ENCODE data around the gene CCDC70.
"Not testable (repeated sequence)": the region's sequence is repeated elsewhere in the genome, so short reads cannot be mapped to it uniquely, and the experiment has no call there.

Gene CCDC70

DNA sequence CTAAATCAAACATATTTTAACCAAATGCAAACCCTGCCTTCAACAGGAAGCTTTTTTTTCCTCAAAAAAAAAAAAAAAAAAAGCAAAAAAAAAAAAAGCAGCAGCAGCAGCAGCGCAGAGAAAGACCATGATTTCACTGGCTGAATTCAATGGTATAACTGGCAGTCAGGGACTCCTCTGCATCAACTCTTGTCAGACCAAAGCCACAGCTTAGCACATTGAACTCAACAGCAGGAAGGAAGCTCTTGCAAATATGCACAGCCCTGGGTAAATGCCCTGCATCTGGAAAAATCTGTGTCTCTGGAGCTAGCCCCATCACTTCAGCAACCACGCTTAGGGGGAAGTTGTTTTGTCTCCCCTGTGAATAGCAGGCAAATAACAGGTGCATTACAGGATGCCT, 40.2 kb upstream of the CCDC70 start:
- DNase-seq (ENCODE audit: low read depth) = peak; percentile 72
- no peak overlapping the region for H3K4me3 ChIP-seq (ENCODE audit: low read depth, low read length)
- TF ChIP-seq MAX (IDR thresholded peaks at IDR 0.05; ENCODE audit: low read depth, low read length) (no peak), POLR2A (IDR thresholded peaks at IDR 0.05; ENCODE audit: extremely low read depth, insufficient read length) (no peak), MYC (IDR thresholded peaks at IDR 0.05; ENCODE audit: low read depth, low read length) (no peak)
- TF ChIP-seq, protein P1, sequence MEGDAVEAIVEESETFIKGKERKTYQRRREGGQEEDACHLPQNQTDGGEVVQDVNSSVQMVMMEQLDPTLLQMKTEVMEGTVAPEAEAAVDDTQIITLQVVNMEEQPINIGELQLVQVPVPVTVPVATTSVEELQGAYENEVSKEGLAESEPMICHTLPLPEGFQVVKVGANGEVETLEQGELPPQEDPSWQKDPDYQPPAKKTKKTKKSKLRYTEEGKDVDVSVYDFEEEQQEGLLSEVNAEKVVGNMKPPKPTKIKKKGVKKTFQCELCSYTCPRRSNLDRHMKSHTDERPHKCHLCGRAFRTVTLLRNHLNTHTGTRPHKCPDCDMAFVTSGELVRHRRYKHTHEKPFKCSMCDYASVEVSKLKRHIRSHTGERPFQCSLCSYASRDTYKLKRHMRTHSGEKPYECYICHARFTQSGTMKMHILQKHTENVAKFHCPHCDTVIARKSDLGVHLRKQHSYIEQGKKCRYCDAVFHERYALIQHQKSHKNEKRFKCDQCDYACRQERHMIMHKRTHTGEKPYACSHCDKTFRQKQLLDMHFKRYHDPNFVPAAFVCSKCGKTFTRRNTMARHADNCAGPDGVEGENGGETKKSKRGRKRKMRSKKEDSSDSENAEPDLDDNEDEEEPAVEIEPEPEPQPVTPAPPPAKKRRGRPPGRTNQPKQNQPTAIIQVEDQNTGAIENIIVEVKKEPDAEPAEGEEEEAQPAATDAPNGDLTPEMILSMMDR (IDR thresholded peaks at IDR 0.05; ENCODE audit: low read depth, low read length) = no peak

DNA sequence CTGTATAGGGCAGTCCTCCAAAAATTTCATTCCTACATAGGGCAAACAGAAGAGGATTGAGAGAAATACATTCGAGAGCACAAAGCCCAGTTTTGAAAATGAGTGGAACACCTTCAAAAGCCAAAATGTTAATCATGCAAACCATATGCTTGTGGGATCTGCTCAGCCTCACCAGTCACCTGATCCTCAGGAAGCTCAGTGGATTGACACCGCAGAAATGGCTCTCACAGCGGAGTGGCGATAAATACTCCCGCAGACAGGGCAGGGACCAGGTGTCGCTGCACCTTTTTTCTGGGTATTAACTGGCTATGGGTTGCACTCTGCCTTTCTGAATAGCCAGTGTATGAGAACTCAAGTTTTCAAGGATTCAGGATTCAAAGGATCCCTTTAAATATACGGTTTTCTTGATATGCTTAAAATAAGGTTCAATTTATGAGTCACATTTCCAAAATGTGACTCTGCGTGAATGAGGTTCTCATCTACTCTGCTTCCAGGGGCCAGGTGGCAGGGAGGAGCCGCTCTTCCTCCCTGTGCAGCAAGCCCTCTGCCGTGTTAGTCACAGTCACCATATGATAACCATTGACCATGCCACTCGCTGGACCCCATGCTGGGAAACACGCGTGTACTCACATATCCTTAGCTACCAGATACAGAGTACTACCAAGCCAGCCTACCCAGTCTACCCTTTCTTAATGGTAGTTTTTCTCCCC, 39.5 kb upstream of the CCDC70 start:
- no peak for DNase-seq (ENCODE audit: low read depth)
- H3K4me3 ChIP-seq (ENCODE audit: low read depth, low read length) = no peak overlapping the region
- TF ChIP-seq MAX (IDR thresholded peaks at IDR 0.05; ENCODE audit: low read depth, low read length) (no peak), POLR2A (IDR thresholded peaks at IDR 0.05; ENCODE audit: extremely low read depth, insufficient read length) (no peak), MYC (IDR thresholded peaks at IDR 0.05; ENCODE audit: low read depth, low read length) (no peak)
- TF ChIP-seq, protein P1 (IDR thresholded peaks at IDR 0.05; ENCODE audit: low read depth, low read length) = no peak

DNA sequence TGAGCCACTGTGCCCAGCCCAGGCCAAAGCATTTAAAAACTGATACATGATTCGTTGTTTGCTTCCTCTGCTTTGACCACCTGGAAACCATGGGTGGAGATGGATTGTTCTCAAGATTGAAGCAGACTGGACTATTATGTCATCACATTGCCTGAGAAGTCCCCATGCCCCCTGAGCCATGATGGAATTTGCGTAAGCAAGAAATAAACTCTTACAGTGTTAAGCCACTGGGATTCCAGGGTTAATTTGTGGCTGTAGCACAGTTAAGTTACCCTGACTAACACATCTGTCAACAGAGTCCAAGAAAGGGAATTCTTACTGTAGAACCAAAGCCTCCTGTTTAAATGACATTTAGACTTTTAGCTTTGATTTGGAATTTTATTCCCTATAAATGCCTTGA, 38.4 kb upstream of the CCDC70 start:
- no peak for DNase-seq (ENCODE audit: low read depth)
- no peak for TF ChIP-seq MYC (IDR thresholded peaks at IDR 0.05; ENCODE audit: low read depth, low read length)
- no peak for TF ChIP-seq MAX (IDR thresholded peaks at IDR 0.05; ENCODE audit: low read depth, low read length)
- no peak overlapping the region for H3K4me3 ChIP-seq (ENCODE audit: low read depth, low read length)

DNA sequence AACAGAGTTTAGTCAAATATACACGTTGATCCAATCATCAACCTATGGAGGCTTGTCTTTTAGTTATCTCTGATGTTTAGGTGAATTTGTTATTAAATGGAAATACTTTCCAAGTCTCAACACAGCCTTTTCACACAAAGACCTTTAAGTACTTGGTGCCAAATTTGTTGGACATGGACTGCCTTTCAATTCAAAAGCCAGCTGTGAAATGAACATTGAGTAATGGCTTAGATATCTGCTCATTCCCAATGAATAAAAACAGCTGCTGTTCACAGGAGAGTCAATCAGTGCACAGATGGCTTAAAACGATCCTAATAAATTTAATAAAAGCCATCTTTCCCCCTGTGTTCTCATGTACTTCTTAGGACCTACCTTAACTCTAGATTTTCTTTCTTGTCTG, 37.9 kb upstream of the CCDC70 start:
- no peak for DNase-seq (ENCODE audit: low read depth)
- TF ChIP-seq POLR2A (IDR thresholded peaks at IDR 0.05; ENCODE audit: extremely low read depth, insufficient read length) (no peak), MAX (IDR thresholded peaks at IDR 0.05; ENCODE audit: low read depth, low read length) (no peak), MYC (IDR thresholded peaks at IDR 0.05; ENCODE audit: low read depth, low read length) (no peak)
- TF ChIP-seq, protein P1 (IDR thresholded peaks at IDR 0.05; ENCODE audit: low read depth, low read length) = no peak
- H3K4me3 ChIP-seq (ENCODE audit: low read depth, low read length) = no peak overlapping the region

DNA sequence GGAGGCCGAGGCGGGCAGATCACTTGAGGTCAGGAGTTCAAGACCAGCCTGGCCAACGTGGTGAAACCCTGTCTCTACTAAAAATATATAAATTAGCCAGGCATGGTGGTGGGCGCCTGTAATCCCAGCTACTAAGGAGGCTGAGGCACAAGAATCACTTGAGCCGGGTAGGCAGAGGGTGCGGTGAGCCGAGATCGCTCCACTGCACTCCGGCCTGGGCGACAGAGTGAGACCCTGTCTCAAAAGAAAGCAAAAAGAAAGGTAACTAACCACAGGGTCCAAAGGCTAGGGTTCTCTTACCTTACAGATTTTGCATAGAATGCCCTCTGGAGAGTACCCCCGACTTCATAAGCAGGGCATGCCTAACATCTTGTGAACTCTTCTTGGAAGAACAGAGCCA, 37.1 kb upstream of the CCDC70 start:
- not testable (repeated sequence) for DNase-seq (ENCODE audit: low read depth); H3K4me3 ChIP-seq (ENCODE audit: low read depth, low read length)

- H3K4me3 ChIP-seq (ENCODE audit: low read depth, low read length) = no peak overlapping the region
- peak; percentile 97 for DNase-seq (ENCODE audit: low read depth)
- TF ChIP-seq POLR2A (IDR thresholded peaks at IDR 0.05; ENCODE audit: extremely low read depth, insufficient read length) = no peak
- peak; percentile 79 for TF ChIP-seq MYC (IDR thresholded peaks at IDR 0.05; ENCODE audit: low read depth, low read length)
- TF ChIP-seq, protein P1 (IDR thresholded peaks at IDR 0.05; ENCODE audit: low read depth, low read length) = no peak
- peak; percentile 64 for TF ChIP-seq MAX (IDR thresholded peaks at IDR 0.05; ENCODE audit: low read depth, low read length)
Observed at GRCh38 chr13:51825165-51825592, 36.6 kb upstream of the CCDC70 start.

Measured in NB4 (cell line).